Small intestine (tissue), 7 donors: ENCODE results near the gene ARHGEF35. TPM values are rescaled to one million over a fixed set of nuclear protein-coding genes. Genes with fewer than 3 reads are reported as not detected.
"Not testable (repeated sequence)": the region's sequence is repeated elsewhere in the genome, so short reads cannot be mapped to it uniquely, and the experiment has no call there.

Experiments used
- DNase-seq, 2 donors: peaks; one replicate each; pipeline versions ENCODE4 v3.0.0 to v3.0.0-alpha.2; 2013
- FAIRE-seq: peaks from 2 replicates; lab custom pipeline; 2012; peaks lifted over from hg19 to GRCh38; lab: Jason Lieb, UNC
- H3K27ac ChIP-seq, 3 donors: one replicate each; pipeline ENCODE4 v1.5.1; 2013; ENCODE audit warnings: low read length in 2 of 3, mild to moderate bottlenecking in 2 of 3, control low read depth in 1 of 3, inconsistent platforms in 1 of 3, low read depth in 1 of 3, moderate library complexity in 1 of 3
- H3K27me3 ChIP-seq, 3 donors: one replicate each; pipeline ENCODE4 v1.6.1; 2013; ENCODE audit warnings: low read length in 3 of 3, inconsistent platforms in 1 of 3; ENCODE audit not compliant: control insufficient read depth in 3 of 3, insufficient read depth in 3 of 3
- H3K36me3 ChIP-seq, 3 donors: one replicate each; pipeline ENCODE4 v1.6.1; 2013; ENCODE audit warnings: low read length in 3 of 3, inconsistent platforms in 1 of 3, low read depth in 1 of 3, mild to moderate bottlenecking in 1 of 3, moderate library complexity in 1 of 3; ENCODE audit not compliant: control insufficient read depth in 3 of 3, insufficient read depth in 2 of 3
- H3K4me1 ChIP-seq, 3 donors: one replicate each; pipeline ENCODE4 v1.6.1; 2013; ENCODE audit warnings: low read length in 2 of 3, inconsistent platforms in 1 of 3, low read depth in 1 of 3, mild to moderate bottlenecking in 1 of 3, moderate library complexity in 1 of 3; ENCODE audit not compliant: control insufficient read depth in 3 of 3, insufficient read depth in 2 of 3
- H3K4me3 ChIP-seq, 3 donors: one replicate each; pipeline ENCODE4 v1.5.1; 2013; ENCODE audit warnings: low read length in 3 of 3, control low read depth in 1 of 3, inconsistent platforms in 1 of 3, low read depth in 1 of 3, mild to moderate bottlenecking in 1 of 3, moderate library complexity in 1 of 3
- H3K9me3 ChIP-seq, 2 donors: one replicate each; pipeline ENCODE4 v1.6.1; 2013; ENCODE audit warnings: low read depth in 1 of 2, low read length in 1 of 2; ENCODE audit not compliant: control insufficient read depth in 2 of 2, insufficient read depth in 1 of 2
- WGBS, 3 donors: extraction: QIAGEN DNeasy Blood & Tissue Kit; methylation state at CpG; one replicate each; pipeline ENCODE4 v1.1.7; 2013; 5-methylcytosine and 5-hydroxymethylcytosine counted together
- polyA plus RNA-seq, 4 donors: library from polyadenylated mRNA; stranded (reverse) in 3 of 4; unstranded in 1 of 4; fragments of 200-250 nt in 3 of 4; fragments of 120-200 nt in 1 of 4; gene quantifications; one replicate each; pipeline versions ENCODE4 v1.2.1 to v1.2.3, GENCODE V29; 2013
- donor health status: healthy with polysubstance abuse.
- donor health status: control.
- donor health status: control.
- donor health status: Bipolar disorder and iron deficiency.
- donor health status: healthy.

ARHGEF35 gene
- polyA plus RNA-seq, 4 donors, result 23.6 to 46.1 (median 37.1) TPM

DNA sequence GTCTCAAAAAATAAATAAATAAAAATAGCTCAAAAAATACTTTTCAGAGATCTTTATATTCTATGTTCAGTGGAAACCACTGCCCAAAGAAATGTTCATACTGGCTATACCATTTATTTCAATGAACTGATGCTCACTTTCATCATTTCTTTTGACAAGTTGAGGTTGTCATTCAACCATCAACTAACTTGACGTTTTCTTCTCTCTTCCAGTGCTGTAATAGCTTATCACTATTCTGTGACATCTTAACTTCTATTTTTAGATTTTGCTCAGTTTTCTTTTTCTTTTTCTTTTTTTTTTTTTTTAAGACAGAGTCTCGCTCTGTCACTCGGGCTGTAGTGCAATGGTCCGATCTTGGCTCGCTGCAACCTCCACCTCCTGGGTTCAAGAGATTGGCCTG is 21.0 kb downstream of the ARHGEF35 start:
- no peaks in the 10 kb centered on the region for H3K27me3 ChIP-seq
- H3K36me3 ChIP-seq, result no peaks in the 10 kb centered on the region
- H3K27ac ChIP-seq, result no peak overlapping the region
- H3K9me3 ChIP-seq, result peaks cover 0 to 13% of the 10 kb centered on the region in 2 donors
- WGBS, 3 donors, result 90 to 94% (median 92%) methylated on average over 5 of the region's 5 CpGs
- DNase-seq, result no peak
- no peak for FAIRE-seq
- H3K4me1 ChIP-seq, result no peaks in the 10 kb centered on the region
- H3K4me3 ChIP-seq, result no peak overlapping the region

DNA sequence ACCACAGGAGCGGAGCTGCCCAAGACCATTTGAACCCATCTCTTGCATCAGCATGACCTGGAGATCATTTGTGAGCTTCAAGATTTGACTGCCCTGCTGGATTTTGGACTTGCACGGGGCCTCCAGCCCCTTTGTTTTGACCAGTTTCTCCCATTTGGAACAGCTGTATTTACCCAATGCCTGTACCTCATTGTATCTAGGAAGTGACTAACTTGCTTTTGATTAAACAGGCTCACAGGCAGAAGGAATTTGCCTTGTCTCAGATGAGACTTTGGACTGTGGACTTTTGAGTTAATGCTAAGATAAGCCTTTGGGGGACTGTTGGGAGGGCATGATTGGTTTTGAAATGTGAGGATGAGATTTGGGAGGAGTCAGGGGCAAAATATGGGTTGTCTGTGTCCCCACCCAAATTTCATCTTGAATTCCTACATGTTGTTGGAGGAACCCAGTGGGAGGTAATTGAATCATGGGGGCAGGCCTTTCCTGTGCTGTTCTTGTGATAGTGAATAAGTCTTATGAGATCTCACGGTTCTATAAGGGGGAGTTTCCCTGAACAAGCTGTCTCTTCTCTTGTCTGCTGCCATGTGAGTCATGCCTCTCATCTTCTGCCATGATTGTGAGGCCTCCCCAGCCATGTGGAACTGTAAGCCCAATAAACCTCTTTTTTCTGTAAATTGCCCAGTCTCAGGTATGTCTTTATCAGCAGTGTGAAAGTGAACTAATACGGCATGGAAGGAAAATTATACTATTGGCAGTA is 23.9 kb downstream of the ARHGEF35 start:
- not testable (repeated sequence) for FAIRE-seq
- WGBS, 3 donors, result 67 to 79% (median 71%) methylated on average over 4 of the region's 4 CpGs

DNA sequence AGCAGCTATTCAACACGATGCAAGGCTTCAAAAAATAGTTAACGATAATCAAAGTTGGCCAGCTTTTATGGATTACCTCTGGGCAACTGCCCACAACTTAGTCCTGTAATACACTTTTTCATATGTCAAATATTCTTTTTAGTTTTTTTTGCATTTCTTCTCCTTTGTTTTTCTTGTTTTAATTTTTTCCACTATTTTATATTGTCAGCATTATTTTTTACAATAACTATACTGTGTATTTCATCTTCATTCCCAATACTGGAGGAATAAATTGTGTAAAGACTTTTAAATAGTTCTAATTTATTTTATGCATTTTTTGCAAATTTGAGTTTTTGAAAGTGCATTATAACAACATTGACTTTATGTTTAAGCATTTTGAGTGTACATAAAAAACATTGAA is 30.8 kb downstream of the ARHGEF35 start:
- no peaks in the 10 kb centered on the region for H3K27me3 ChIP-seq
- FAIRE-seq (no peak), DNase-seq (no peak)
- no peak overlapping the region for H3K4me3 ChIP-seq
- no peaks in the 10 kb centered on the region for H3K9me3 ChIP-seq
- 64 to 84% (median 75%) methylated on average over 2 of the region's 2 CpGs for WGBS, 3 donors
- H3K27ac ChIP-seq, result no peak overlapping the region
- no peaks in the 10 kb centered on the region for H3K4me1 ChIP-seq
- H3K36me3 ChIP-seq, result no peaks in the 10 kb centered on the region

More for the DNA sequence above, 23.9 kb downstream of the ARHGEF35 start:
- DNase-seq, result peak in 1 of 2 donors; percentile 24
- not testable (repeated sequence) for H3K27ac ChIP-seq, H3K36me3 ChIP-seq, H3K4me3 ChIP-seq, H3K4me1 ChIP-seq, H3K27me3 ChIP-seq
- H3K9me3 ChIP-seq, result peaks cover 0 to 13% of the 10 kb centered on the region in 2 donors

DNA sequence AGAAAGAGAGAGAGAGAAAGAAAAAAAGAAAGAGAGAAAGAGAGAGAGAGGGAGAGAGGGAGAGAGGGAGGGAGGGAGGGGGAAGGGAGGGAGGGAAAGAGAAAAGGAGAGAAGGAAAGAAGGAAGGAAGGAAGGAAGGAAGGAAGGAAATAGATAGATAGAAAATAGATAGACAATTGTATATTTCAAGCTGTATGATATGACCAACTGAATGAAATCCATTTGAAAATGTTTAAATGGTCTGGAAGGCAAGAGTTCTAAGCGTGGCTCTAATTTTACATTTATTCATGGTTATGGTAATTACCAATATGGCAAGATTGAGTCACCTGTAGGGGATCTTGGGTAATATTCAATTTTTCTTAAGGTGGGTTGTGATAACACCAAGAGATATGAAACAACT is 36.8 kb downstream of the ARHGEF35 start:
- Histone ChIP-seq H3K9me3 (no peaks in the 10 kb centered on the region), H3K27ac (no peak overlapping the region), H3K36me3 (no peaks in the 10 kb centered on the region), H3K4me3 (no peak overlapping the region), H3K4me1 (no peaks in the 10 kb centered on the region), H3K27me3 (no peaks in the 10 kb centered on the region)
- FAIRE-seq (no peak), DNase-seq (no peak)
- WGBS, 3 donors, result 75 to 89% (median 80%) methylated on average over 1 of the region's 1 CpG

DNA sequence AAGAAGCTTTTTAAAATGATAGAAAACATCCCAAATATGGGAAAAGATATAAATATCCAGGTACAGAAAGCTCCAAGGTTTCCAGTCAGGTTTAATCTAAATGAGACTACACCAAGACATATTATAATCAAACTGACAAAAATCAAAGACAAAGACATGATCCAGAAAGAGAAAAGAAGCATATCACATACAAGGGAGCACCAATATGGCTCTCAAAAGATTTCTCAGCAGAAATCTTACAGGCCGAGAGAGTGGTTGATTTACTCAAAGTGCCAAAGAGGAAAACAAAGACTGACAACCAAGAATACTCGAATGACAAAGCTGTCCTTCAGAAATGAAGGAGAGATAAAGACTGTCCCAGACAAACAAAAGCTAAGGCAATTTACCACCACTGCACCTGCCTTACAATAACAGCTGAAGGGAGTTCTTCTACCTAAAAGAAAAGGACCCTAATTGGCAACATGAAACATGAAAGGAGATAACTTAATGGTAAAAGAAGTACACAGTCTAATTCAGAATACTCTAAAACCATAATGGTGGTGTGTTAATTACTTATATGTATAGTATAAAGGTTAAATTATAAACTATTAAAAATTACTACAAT is 47.3 kb downstream of the ARHGEF35 start:
- DNase-seq, result no peak
- no peak overlapping the region for H3K4me3 ChIP-seq
- H3K9me3 ChIP-seq, result peaks cover 0 to 19% of the 10 kb centered on the region in 2 donors
- no peaks in the 10 kb centered on the region for H3K27me3 ChIP-seq
- no peaks in the 10 kb centered on the region for H3K36me3 ChIP-seq
- WGBS, 3 donors, result 70 to 84% (median 71%) methylated on average over 2 of the region's 2 CpGs
- no peak for FAIRE-seq
- H3K27ac ChIP-seq, result no peak overlapping the region
- H3K4me1 ChIP-seq, result no peaks in the 10 kb centered on the region

DNA sequence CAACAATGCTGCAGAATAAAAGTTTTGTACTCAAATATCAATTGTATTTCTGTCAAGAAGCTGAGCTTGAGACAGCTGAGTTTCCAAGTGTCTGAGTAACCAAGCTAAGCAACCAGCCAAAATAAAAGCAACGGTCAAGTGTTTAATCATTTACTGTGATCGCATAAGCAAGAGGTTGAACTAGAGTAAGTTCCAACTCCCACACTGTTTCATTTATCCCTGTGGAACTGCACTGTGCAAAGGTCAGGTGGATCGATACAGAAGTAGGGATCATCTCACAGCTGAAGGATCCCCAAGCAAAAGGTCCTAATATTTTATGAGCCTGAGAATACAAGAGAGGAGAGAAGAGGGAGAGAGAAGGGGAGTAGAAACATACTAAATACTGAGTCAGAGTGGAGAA is 51.2 kb downstream of the ARHGEF35 start:
- no peak overlapping the region for H3K27ac ChIP-seq
- 59 to 87% (median 85%) methylated on average over 3 of the region's 3 CpGs for WGBS, 3 donors

DNA sequence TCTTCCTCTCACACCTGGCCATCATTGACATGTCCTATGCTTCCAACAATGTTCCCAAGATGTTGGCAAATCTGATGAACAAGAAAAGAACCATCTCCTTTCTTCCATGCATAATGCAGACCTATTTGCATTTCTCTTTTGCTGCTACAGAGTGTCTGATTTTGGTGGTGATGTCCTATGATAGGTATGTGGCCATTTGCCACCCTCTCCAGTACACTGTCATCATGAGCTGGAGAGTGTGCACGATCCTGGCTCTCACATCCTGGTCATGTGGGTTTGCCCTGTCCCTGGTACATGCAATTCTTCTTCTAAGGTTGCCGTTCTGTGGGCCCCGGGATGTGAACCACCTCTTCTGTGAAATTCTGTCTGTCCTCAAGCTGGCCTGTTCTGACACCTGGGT is 53.4 kb downstream of the ARHGEF35 start:
- Histone ChIP-seq H3K4me3 (no peak overlapping the region), H3K36me3 (no peaks in the 10 kb centered on the region), H3K27me3 (no peaks in the 10 kb centered on the region), H3K27ac (no peak overlapping the region), H3K9me3 (peaks cover 0 to 15% of the 10 kb centered on the region in 2 donors), H3K4me1 (no peaks in the 10 kb centered on the region)
- FAIRE-seq (no peak), DNase-seq (no peak)
- WGBS, 3 donors, result 80 to 91% (median 85%) methylated on average over 3 of the region's 3 CpGs

More for the DNA sequence above, 51.2 kb downstream of the ARHGEF35 start:
- DNase-seq (peak in 1 of 2 donors; percentile 4), FAIRE-seq (no peak)
- Histone ChIP-seq H3K4me1 (no peaks in the 10 kb centered on the region), H3K27me3 (no peaks in the 10 kb centered on the region), H3K9me3 (peaks cover 0 to 22% of the 10 kb centered on the region in 2 donors), H3K36me3 (no peaks in the 10 kb centered on the region), H3K4me3 (no peak overlapping the region)

DNA sequence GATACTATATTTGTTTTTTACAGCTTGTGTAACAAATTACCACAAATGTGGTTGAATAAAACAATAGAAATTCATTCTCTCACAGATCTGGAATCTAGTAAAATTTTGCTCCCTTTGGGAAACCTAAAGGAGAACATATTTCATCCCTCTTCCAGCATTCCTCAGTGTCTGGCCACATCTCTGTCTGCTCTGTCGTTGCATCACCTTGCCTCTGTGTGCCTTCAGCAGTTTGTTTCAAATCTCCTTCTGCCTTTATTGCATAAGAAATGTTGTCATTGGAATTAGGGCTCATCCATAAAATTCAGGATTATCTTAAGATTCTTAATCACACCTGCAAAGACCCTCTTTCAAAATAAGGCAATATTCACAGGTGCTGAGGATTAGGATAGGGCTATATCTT is 58.1 kb downstream of the ARHGEF35 start:
- no peaks in the 10 kb centered on the region for H3K27me3 ChIP-seq
- no peaks in the 10 kb centered on the region for H3K9me3 ChIP-seq
- H3K4me3 ChIP-seq, result no peak overlapping the region
- DNase-seq, result no peak
- no peaks in the 10 kb centered on the region for H3K36me3 ChIP-seq
- no peak overlapping the region for H3K27ac ChIP-seq
- WGBS, 3 donors, result 45 to 60% (median 48%) methylated on average over 1 of the region's 1 CpG
- H3K4me1 ChIP-seq, result no peaks in the 10 kb centered on the region
- FAIRE-seq, result no peak
